Measurements from ENCODE around the gene RGL2. TPM values are rescaled to one million over a fixed set of nuclear protein-coding genes. Genes with fewer than 3 reads are reported as not detected.

The RGL2 gene
- total and polyA plus RNA-seq, 2 donors (not counting 3 experiments of a cell fraction or from before 2014, with no cell fraction given) = 87.7 to 90.3 TPM

GRCh38 chr6:33304216-33304615 is 5.5 kb upstream of the RGL2 start:
- no peaks in the 10 kb centered on the region for H3K9me3 ChIP-seq (replicated peaks; ENCODE audit: control insufficient read depth, insufficient read depth, low read length)
- H3K4me1 ChIP-seq (ENCODE audit: control insufficient read depth, extremely low read depth, insufficient read depth, low read length) = peaks cover 4% of the 10 kb centered on the region
- H3K79me2 ChIP-seq (ENCODE audit: control insufficient read depth, insufficient read depth, low read length) = peaks cover 7% of the 10 kb centered on the region
- H3K27me3 ChIP-seq (ENCODE audit: control insufficient read depth in 2 of 2, insufficient read depth in 2 of 2, low read length in 2 of 2) = no peaks in the 10 kb centered on the region
- intact Hi-C loops (cut with micrococcal nuclease) = no loop called here
- dilution Hi-C loops (cut with MboI; ENCODE audit: extremely low pct_ligation_motif_present, low sequenced_read_pairs) = no loop called here
- FAIRE-seq (no peak), DNase-seq (ENCODE audit: low read depth, low spot score) (no peak)
- ChIA-PET CTCF (no interaction called here), POLR2A (no interaction called here)
- no peak for TF ChIP-seq EZH2 (IDR thresholded peaks at IDR 0.05; ENCODE audit: borderline replicate concordance, low read depth, low read length, severe bottlenecking)
- TF ChIP-seq CTCF (IDR thresholded peaks at IDR 0.05; ENCODE audit: extremely low read depth in 1 of 2, insufficient read depth in 1 of 2, low read depth in 1 of 2, low read length in 2 of 2) = no peak
- TF ChIP-seq POLR2AphosphoS5 (IDR thresholded peaks at IDR 0.05; ENCODE audit: insufficient read depth, low read depth, low read length) = no peak
- TF ChIP-seq GATA2 (IDR thresholded peaks at IDR 0.05; ENCODE audit: insufficient read depth, insufficient read length, low read depth, low read length) = no peak
- TF ChIP-seq POLR2A (IDR thresholded peaks at IDR 0.05; ENCODE audit: low read depth, low read length) = no peak
- TF ChIP-seq MAX (IDR thresholded peaks at IDR 0.05; ENCODE audit: insufficient read depth, insufficient read length) = no peak
- TF ChIP-seq FOS (IDR thresholded peaks at IDR 0.05; ENCODE audit: borderline replicate concordance, insufficient read depth, low read length) = no peak
- TF ChIP-seq JUN (IDR thresholded peaks at IDR 0.05; ENCODE audit: borderline replicate concordance, insufficient read depth, insufficient read length, low read depth) = no peak
- no peak for TF ChIP-seq MYC (IDR thresholded peaks at IDR 0.05; ENCODE audit: low read depth, low read length)
- H3K4me3 ChIP-seq (replicated peaks in 1 of 3; ENCODE audit: insufficient read depth in 1 of 3, low read depth in 1 of 3, low read length in 3 of 3) = no peak overlapping the region
- no TSS peak for BruUV-seq (replicated peaks)
- no peak overlapping the region for H3K9ac ChIP-seq (replicated peaks; ENCODE audit: extremely low read depth, insufficient read depth, low read length)
- no peak overlapping the region for H2AFZ ChIP-seq (ENCODE audit: low read depth, low read length)
- no peak overlapping the region for H3K4me2 ChIP-seq (ENCODE audit: insufficient read depth, low read length)
- H3K36me3 ChIP-seq (ENCODE audit: control insufficient read depth in 2 of 2, extremely low read depth in 1 of 2, insufficient read depth in 2 of 2, low read length in 2 of 2) = peaks cover 8 to 19% of the 10 kb centered on the region in 2 experiments
- H4K20me1 ChIP-seq (replicated peaks; ENCODE audit: control insufficient read depth, extremely low read depth, insufficient read depth, low read length) = no peaks in the 10 kb centered on the region
- no peak overlapping the region for H3K27ac ChIP-seq (ENCODE audit: insufficient read depth, low read depth, low read length)
- H3K9me1 ChIP-seq (replicated peaks; ENCODE audit: control insufficient read depth, extremely low read depth, insufficient read depth, low read length) = no peaks in the 10 kb centered on the region

Measured in endothelial cell of umbilical vein (primary cell).